Loucy (cell line): ENCODE data around the gene S100A11.

Experiments
- H2AFZ ChIP-seq: fragments of 200-600 bp; sonication (generic); 2 replicates; pipeline ENCODE4 v1.6.0; 2016; ENCODE audit warnings: antibody characterized with exemption, mild to moderate bottlenecking, low read length, moderate library complexity
- H3F3A ChIP-seq: fragments of 200-600 bp; 2 replicates; pipeline ENCODE4 v1.6.0; 2016; ENCODE audit warnings: antibody characterized with exemption, low read depth, mild to moderate bottlenecking
- H3K27me3 ChIP-seq: fragments of 200-600 bp; sonication (generic); 2 replicates; pipeline ENCODE4 v1.6.1; 2014; ENCODE audit warnings: low read length, mild to moderate bottlenecking; ENCODE audit not compliant: insufficient read depth, poor library complexity, severe bottlenecking
- H3K36me3 ChIP-seq: fragments of 200-600 bp; sonication (generic); 2 replicates; pipeline ENCODE4 v1.6.1; 2016; ENCODE audit warnings: low read length; ENCODE audit not compliant: insufficient read depth
- H3K4me1 ChIP-seq: fragments of 200-600 bp; sonication (generic); 2 replicates; pipeline ENCODE4 v1.5.1; 2014; ENCODE audit warnings: low read length, mild to moderate bottlenecking; ENCODE audit not compliant: insufficient read depth, poor library complexity, severe bottlenecking
- H3K4me2 ChIP-seq: fragments of 200-600 bp; sonication (generic); 2 replicates; pipeline ENCODE4 v1.6.0; 2014; ENCODE audit warnings: antibody characterized with exemption, low read length, low read depth, mild to moderate bottlenecking; ENCODE audit not compliant: poor library complexity, severe bottlenecking
- H3K4me3 ChIP-seq: fragments of 200-600 bp; sonication (generic); 2 replicates; pipeline ENCODE4 v1.5.1; 2014; ENCODE audit warnings: low read length, mild to moderate bottlenecking, mixed read lengths; ENCODE audit not compliant: poor library complexity, severe bottlenecking
- H3K79me2 ChIP-seq: fragments of 200-600 bp; sonication (generic); 2 replicates; pipeline ENCODE4 v1.6.1; 2014; ENCODE audit warnings: low read length; ENCODE audit not compliant: insufficient read depth
- H3K9ac ChIP-seq: fragments of 200-600 bp; sonication (generic); 2 replicates; pipeline ENCODE4 v1.6.0; 2014; ENCODE audit warnings: mild to moderate bottlenecking, low read depth, low read length, moderate library complexity; ENCODE audit not compliant: poor library complexity, severe bottlenecking
- H3K9me2 ChIP-seq: fragments of 200-600 bp; sonication (generic); replicated peaks from 2 replicates; pipeline ENCODE4 v1.6.1; 2016; ENCODE audit warnings: low read depth, low read length, mixed read lengths
- H3K9me3 ChIP-seq: fragments of 200-600 bp; sonication (generic); 2 replicates; pipeline ENCODE4 v1.6.1; 2014; ENCODE audit warnings: mild to moderate bottlenecking, antibody characterized with exemption, low read length, low read depth; ENCODE audit not compliant: insufficient read depth
- H4K20me1 ChIP-seq: fragments of 200-600 bp; sonication (generic); 2 replicates; pipeline ENCODE4 v1.6.0; 2014; ENCODE audit warnings: antibody characterized with exemption, low read length, mild to moderate bottlenecking; ENCODE audit not compliant: insufficient read depth, poor library complexity, severe bottlenecking
- CTCF ChIP-seq: fragments of 200-600 bp; sonication (generic); conservative IDR thresholded peaks from 2 replicates; pipeline ENCODE4 v1.5.1; 2014; ENCODE audit warnings: mild to moderate bottlenecking, antibody characterized with exemption, low read length
- EZH2phosphoT487 ChIP-seq: fragments of 200-600 bp; IDR thresholded peaks from 2 replicates; pipeline ENCODE4 v1.6.1; 2018; ENCODE audit warnings: antibody characterized with exemption, mild to moderate bottlenecking, moderate library complexity, borderline replicate concordance

The S100A11 gene

GRCh38 chr1:152001631-152002584 is 34.9 kb downstream of the S100A11 start:
- Histone ChIP-seq H3K9me3 (no peaks in the 10 kb centered on the region), H3K4me1 (no peaks in the 10 kb centered on the region), H3K9ac (no peak overlapping the region), H2AFZ (no peak overlapping the region), H3K79me2 (no peaks in the 10 kb centered on the region), H3K4me2 (no peak overlapping the region), H3K4me3 (no peak overlapping the region), H3K9me2 (no peaks in the 10 kb centered on the region), H4K20me1 (no peaks in the 10 kb centered on the region), H3K36me3 (no peaks in the 10 kb centered on the region), H3K27me3 (no peaks in the 10 kb centered on the region), H3F3A (no peaks in the 10 kb centered on the region)
- TF ChIP-seq CTCF: peak; percentile 98
- TF ChIP-seq EZH2phosphoT487: no peak

- Histone ChIP-seq H3K9me3 (no peaks in the 10 kb centered on the region), H3K27me3 (no peaks in the 10 kb centered on the region), H3K4me1 (no peaks in the 10 kb centered on the region), H3K36me3 (no peaks in the 10 kb centered on the region), H3F3A (no peaks in the 10 kb centered on the region), H3K9ac (no peak overlapping the region), H3K4me2 (no peak overlapping the region), H2AFZ (no peak overlapping the region), H3K4me3 (no peak overlapping the region), H3K79me2 (no peaks in the 10 kb centered on the region), H3K9me2 (no peaks in the 10 kb centered on the region), H4K20me1 (no peaks in the 10 kb centered on the region)
- no peak for TF ChIP-seq EZH2phosphoT487
Measured at GRCh38 chr1:152000964-152001630, 35.7 kb downstream of the S100A11 start.

GRCh38 chr1:151998611-151999362 is 38.0 kb downstream of the S100A11 start:
- Histone ChIP-seq H3K27me3 (no peaks in the 10 kb centered on the region), H3K9me3 (no peaks in the 10 kb centered on the region), H3K4me3 (no peak overlapping the region), H3K4me2 (no peak overlapping the region), H3F3A (peaks cover 9% of the 10 kb centered on the region; the same call in 1 of the 2 replicates), H4K20me1 (no peaks in the 10 kb centered on the region), H3K9me2 (no peaks in the 10 kb centered on the region), H3K36me3 (no peaks in the 10 kb centered on the region), H3K9ac (no peak overlapping the region), H3K4me1 (peaks cover 5% of the 10 kb centered on the region), H3K79me2 (no peaks in the 10 kb centered on the region), H2AFZ (no peak overlapping the region)
- TF ChIP-seq EZH2phosphoT487 (no peak), CTCF (no peak)
